Lung microvascular endothelial cell (primary cell): ENCODE results near the gene CADM1. TPM values are rescaled to one million over a fixed set of nuclear protein-coding genes. Genes with fewer than 3 reads are reported as not detected.

ENCODE experiments used
- DNase-seq, 2 donors: peaks; one replicate each; pipeline versions ENCODE4 v3.0.0 to v3.0.0-alpha.2; 2010; ENCODE audit warnings: low read depth in 2 of 2
- total RNA-seq: library from RNA; depleted of rRNA; stranded (reverse); fragments of >200 nt; gene quantifications from 2 replicates; pipeline ENCODE4 v1.2.1, GENCODE V29; 2014

CADM1 gene
- total RNA-seq, 1 donor from 2014 or later = 0.40 TPM

GRCh38 chr11:115407496-115407895 lies 96.7 kb downstream of the CADM1 start:
- DNase-seq = no peak

- no peak for DNase-seq
These were observed 97.8 kb downstream of the CADM1 start for GRCh38 chr11:115406404-115406803.

- no peak for DNase-seq
These were observed 105.7 kb downstream of the CADM1 start for GRCh38 chr11:115398333-115399080.

GRCh38 chr11:115396533-115396932 lies 107.7 kb downstream of the CADM1 start:
- no peak for DNase-seq

- no peak for DNase-seq
These were observed 110.3 kb downstream of the CADM1 start for GRCh38 chr11:115393950-115394349.

- no peak for DNase-seq
These were observed 112.6 kb downstream of the CADM1 start for GRCh38 chr11:115391598-115391997.

- no peak for DNase-seq
These were observed 113.1 kb downstream of the CADM1 start for GRCh38 chr11:115391160-115391559.

- no peak for DNase-seq
These were observed 113.8 kb downstream of the CADM1 start for GRCh38 chr11:115390441-115390840.

- no peak for DNase-seq
These were observed 114.4 kb downstream of the CADM1 start for GRCh38 chr11:115389790-115390189.

GRCh38 chr11:115385226-115385625 lies 119.0 kb downstream of the CADM1 start:
- no peak for DNase-seq

- DNase-seq = no peak
These were observed 120.0 kb downstream of the CADM1 start for GRCh38 chr11:115384236-115384635.

GRCh38 chr11:115383431-115383830 lies 120.8 kb downstream of the CADM1 start:
- DNase-seq = no peak

- no peak for DNase-seq
These were observed 124.7 kb downstream of the CADM1 start for GRCh38 chr11:115379528-115379927.

GRCh38 chr11:115378557-115378956 lies 125.7 kb downstream of the CADM1 start:
- no peak for DNase-seq

GRCh38 chr11:115377882-115378296 lies 126.3 kb downstream of the CADM1 start:
- no peak for DNase-seq

- no peak for DNase-seq
These were observed 135.6 kb downstream of the CADM1 start for GRCh38 chr11:115368616-115369015.

GRCh38 chr11:115366826-115367225 lies 137.4 kb downstream of the CADM1 start:
- DNase-seq = no peak

GRCh38 chr11:115365907-115366306 lies 138.3 kb downstream of the CADM1 start:
- DNase-seq = no peak

GRCh38 chr11:115364896-115365295 lies 139.3 kb downstream of the CADM1 start:
- DNase-seq = no peak

- DNase-seq = no peak
These were observed 140.3 kb downstream of the CADM1 start for GRCh38 chr11:115363921-115364320.

- no peak for DNase-seq
These were observed 140.8 kb downstream of the CADM1 start for GRCh38 chr11:115363426-115363825.

GRCh38 chr11:115362997-115363396 lies 141.2 kb downstream of the CADM1 start:
- DNase-seq = no peak

- DNase-seq = no peak
These were observed 143.2 kb downstream of the CADM1 start for GRCh38 chr11:115361025-115361424.
